GM12878 (cell line): ENCODE results near the gene CCNC. TPM values are rescaled to one million over a fixed set of nuclear protein-coding genes. Genes with fewer than 3 reads are reported as not detected.

ENCODE experiments used
- BHLHE40 ChIP-seq, 2 experiments: fragments of 450-650 bp in 1 of 2; IDR thresholded peaks; 2 replicates each; pipeline ENCODE4 v1.6.1; 2011 to 2017; ENCODE audit warnings: low read depth in 2 of 2, borderline replicate concordance in 1 of 2, improper control_type of control experiment in 1 of 2, low read length in 1 of 2, mild to moderate bottlenecking in 1 of 2
- JUNB ChIP-seq: IDR thresholded peaks from 2 replicates; pipeline ENCODE4 v1.6.1; 2016; ENCODE audit warnings: antibody characterized with exemption, mild to moderate bottlenecking
- NFYB ChIP-seq: IDR thresholded peaks from 2 replicates; pipeline ENCODE4 v1.6.1; 2011; ENCODE audit warnings: low read depth, mild to moderate bottlenecking, low read length, improper control_type of control experiment, moderate library complexity; ENCODE audit not compliant: insufficient read depth
- SREBF1 ChIP-seq: IDR thresholded peaks from 2 replicates; pipeline ENCODE4 v1.6.1; 2012; ENCODE audit warnings: mild to moderate bottlenecking, low read length
- TCF7 ChIP-seq: IDR thresholded peaks from 2 replicates; pipeline ENCODE4 v1.6.1; 2014; ENCODE audit warnings: antibody characterized with exemption, borderline replicate concordance
- polyA plus RNA-seq, 11 experiments: library from polyadenylated mRNA; depleted of rRNA in 4 of 11; unstranded in 6 of 11; stranded (reverse) in 5 of 11; fragments of >200 nt; fragmentation: Nextera tagmentation in 4 of 11; fragmentation: Illumina TruSeq in 1 of 11; extraction: Ambion mirVana in 4 of 11; extraction: Trizol in 1 of 11; gene quantifications; 1 replicate in 1 of 11; 2 replicates in 10 of 11; pipeline versions ENCODE4 v1.2.1 to v1.2.3, GENCODE V29; 2011 to 2016; ENCODE audit warnings: inconsistent platforms in 2 of 11, missing spikeins in 2 of 11, low read depth in 1 of 11
- total RNA-seq, 4 experiments: library from RNA; depleted of rRNA in 3 of 4; stranded (reverse); fragments of >200 nt in 3 of 4; fragmentation: Illumina TruSeq in 1 of 4; extraction: Trizol in 1 of 4; gene quantifications; 2 replicates each; pipeline versions ENCODE4 v1.2.1 to v1.2.3, GENCODE V29; 2013 to 2021
- TF ChIP-seq, protein P1 (sequence below): IDR thresholded peaks from 2 replicates; pipeline ENCODE4 v1.6.1; 2011; ENCODE audit warnings: borderline replicate concordance, low read depth, mild to moderate bottlenecking, moderate library complexity, mixed read lengths, low read length; ENCODE audit not compliant: insufficient read depth; ENCODE audit errors: extremely low read length
- TF ChIP-seq, protein P2 (sequence below): fragments of 450-650 bp; conservative IDR thresholded peaks from 2 replicates; pipeline ENCODE4 v1.6.1; 2017; ENCODE audit warnings: mild to moderate bottlenecking, moderate library complexity
- TF ChIP-seq, protein P3 (sequence below): IDR thresholded peaks from 2 replicates; pipeline ENCODE4 v1.6.1; 2011; ENCODE audit warnings: borderline replicate concordance, low read depth, mild to moderate bottlenecking, moderate library complexity, low read length; ENCODE audit not compliant: insufficient read depth, poor library complexity, severe bottlenecking

Gene CCNC
- total and polyA plus RNA-seq, 10 of the 15 experiments (the other 5 are each of a cell fraction or from before 2014, with no cell fraction given), result 68.5 to 168 (median 99.4) TPM

DNA sequence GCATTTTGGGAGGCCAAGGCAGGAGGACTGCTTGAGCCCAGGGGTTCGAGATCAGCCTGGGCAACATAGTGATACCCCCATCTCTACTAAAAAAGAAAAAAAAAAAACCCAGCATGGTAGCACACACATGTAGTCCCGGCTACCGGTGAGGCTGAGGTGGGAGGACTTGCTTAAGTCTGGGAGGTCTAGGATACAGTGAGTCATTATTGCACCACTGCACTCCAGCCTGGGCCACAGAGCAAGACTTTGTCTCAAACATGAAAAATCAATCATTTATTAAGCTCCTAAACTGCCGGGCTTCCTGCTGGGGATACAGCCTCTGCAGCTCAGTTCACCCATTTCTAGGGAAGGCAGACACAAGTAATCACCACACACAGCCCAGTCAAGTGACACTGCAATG is 45.9 kb downstream of the CCNC start (continued):
- TF ChIP-seq, protein P1, sequence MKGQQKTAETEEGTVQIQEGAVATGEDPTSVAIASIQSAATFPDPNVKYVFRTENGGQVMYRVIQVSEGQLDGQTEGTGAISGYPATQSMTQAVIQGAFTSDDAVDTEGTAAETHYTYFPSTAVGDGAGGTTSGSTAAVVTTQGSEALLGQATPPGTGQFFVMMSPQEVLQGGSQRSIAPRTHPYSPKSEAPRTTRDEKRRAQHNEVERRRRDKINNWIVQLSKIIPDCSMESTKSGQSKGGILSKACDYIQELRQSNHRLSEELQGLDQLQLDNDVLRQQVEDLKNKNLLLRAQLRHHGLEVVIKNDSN, result no peak
- TF ChIP-seq SREBF1, result no peak
- TF ChIP-seq JUNB, result no peak
- no peak for TF ChIP-seq NFYB
- no peak for TF ChIP-seq BHLHE40 (IDR thresholded peaks at IDR 0.05; ENCODE audit: borderline replicate concordance in 1 of 2, low read depth in 2 of 2, low read length in 1 of 2)
- TF ChIP-seq, protein P2, sequence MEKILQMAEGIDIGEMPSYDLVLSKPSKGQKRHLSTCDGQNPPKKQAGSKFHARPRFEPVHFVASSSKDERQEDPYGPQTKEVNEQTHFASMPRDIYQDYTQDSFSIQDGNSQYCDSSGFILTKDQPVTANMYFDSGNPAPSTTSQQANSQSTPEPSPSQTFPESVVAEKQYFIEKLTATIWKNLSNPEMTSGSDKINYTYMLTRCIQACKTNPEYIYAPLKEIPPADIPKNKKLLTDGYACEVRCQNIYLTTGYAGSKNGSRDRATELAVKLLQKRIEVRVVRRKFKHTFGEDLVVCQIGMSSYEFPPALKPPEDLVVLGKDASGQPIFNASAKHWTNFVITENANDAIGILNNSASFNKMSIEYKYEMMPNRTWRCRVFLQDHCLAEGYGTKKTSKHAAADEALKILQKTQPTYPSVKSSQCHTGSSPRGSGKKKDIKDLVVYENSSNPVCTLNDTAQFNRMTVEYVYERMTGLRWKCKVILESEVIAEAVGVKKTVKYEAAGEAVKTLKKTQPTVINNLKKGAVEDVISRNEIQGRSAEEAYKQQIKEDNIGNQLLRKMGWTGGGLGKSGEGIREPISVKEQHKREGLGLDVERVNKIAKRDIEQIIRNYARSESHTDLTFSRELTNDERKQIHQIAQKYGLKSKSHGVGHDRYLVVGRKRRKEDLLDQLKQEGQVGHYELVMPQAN, result no peak
- no peak for TF ChIP-seq TCF7
- TF ChIP-seq, protein P3, sequence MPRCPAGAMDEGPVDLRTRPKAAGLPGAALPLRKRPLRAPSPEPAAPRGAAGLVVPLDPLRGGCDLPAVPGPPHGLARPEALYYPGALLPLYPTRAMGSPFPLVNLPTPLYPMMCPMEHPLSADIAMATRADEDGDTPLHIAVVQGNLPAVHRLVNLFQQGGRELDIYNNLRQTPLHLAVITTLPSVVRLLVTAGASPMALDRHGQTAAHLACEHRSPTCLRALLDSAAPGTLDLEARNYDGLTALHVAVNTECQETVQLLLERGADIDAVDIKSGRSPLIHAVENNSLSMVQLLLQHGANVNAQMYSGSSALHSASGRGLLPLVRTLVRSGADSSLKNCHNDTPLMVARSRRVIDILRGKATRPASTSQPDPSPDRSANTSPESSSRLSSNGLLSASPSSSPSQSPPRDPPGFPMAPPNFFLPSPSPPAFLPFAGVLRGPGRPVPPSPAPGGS, result no peak
